GM12872 (cell line): Measurements from ENCODE around the gene ANKEF1.

Source experiments
- TF ChIP-seq, protein P1 (sequence below): IDR thresholded peaks from 3 replicates; pipeline ENCODE4 v1.5.1; 2011; ENCODE audit warnings: low read depth, mild to moderate bottlenecking, low read length, moderate library complexity; ENCODE audit not compliant: insufficient read depth

Gene ANKEF1

DNA sequence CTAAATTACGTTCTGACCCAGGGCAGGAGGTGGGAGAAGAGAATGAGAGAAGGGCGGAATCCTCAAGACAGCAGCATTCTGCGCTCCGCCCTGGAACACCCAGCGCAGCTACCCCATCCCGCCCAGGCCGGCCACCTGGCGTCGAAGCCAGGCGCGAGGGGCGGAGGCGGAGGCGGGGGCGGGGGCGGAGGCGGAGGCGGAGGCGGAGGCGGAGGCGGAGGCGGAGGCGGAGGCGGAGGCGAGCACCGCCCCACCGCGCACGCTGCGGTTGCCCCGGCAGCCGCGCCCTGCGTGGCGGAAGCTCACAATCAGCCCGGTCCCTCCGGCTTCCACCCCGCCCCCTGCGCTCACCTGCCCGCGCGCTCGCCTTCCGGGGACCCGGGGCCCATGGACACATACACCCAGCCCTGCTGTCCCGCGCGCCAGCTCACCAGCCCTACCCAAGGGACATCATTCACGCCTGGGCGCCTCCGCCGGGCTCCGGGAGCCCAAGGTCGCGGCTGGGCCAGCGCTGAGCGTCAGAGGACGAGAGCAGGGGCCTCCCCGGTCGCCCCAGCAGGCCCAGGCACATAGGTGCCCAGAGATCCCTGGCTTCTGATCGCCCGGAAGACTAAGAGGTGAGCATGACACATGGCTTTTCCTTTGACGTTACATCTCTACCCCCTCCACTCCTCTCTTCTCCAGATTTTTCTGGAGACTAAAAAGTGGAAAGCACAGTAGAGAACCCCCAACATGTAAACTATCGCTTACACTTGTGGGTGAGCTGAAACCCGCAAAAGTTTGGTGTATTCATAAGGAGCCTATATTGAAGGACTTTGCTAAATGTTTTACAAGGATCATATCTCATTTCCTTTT lies at the start of gene ANKEF1:
Gene ANKEF1 (plus strand): TSS at position 271 of the 855 bp plus-strand sequence. CDS start 3,315 bp downstream, outside the sequence.
- TF ChIP-seq, protein P1, sequence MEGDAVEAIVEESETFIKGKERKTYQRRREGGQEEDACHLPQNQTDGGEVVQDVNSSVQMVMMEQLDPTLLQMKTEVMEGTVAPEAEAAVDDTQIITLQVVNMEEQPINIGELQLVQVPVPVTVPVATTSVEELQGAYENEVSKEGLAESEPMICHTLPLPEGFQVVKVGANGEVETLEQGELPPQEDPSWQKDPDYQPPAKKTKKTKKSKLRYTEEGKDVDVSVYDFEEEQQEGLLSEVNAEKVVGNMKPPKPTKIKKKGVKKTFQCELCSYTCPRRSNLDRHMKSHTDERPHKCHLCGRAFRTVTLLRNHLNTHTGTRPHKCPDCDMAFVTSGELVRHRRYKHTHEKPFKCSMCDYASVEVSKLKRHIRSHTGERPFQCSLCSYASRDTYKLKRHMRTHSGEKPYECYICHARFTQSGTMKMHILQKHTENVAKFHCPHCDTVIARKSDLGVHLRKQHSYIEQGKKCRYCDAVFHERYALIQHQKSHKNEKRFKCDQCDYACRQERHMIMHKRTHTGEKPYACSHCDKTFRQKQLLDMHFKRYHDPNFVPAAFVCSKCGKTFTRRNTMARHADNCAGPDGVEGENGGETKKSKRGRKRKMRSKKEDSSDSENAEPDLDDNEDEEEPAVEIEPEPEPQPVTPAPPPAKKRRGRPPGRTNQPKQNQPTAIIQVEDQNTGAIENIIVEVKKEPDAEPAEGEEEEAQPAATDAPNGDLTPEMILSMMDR: no peak

DNA sequence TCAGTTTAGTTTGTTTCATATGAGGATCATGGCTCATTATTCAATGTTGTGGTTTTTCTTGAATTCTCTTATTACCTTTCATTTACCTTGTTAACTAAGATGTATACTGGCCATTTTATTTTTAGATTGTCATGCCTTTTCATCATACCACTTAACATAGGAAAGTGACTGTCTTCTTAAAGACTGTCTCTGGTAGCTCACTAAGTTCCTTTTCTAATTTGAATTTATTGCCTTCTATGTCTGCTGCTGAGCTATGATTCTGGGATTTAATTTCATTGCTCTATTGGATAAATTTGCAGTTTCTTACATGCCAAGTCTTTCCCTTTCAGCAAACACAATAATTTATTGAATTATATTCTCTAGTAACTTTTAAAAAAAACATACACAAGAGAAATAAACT lies 49.5 kb upstream of the ANKEF1 start:
- TF ChIP-seq, protein P1: no peak

DNA sequence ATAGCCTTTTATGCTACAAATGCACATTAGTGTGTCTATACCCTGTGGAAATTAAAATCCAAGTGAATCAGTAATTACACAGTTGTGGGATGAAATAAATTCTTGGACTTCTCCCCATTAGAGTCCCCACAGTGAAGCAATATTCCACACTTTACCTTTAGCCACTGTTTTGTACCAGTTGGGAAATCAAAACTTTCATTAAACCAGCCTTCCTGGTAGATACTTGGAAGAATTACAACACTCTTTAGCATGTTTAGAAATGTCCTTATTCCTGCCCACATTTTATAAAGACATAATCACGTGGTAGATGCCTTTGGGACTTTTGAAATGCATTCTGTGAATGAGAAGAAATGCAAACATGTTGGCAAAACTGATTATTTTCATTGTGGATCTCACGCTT lies 49.0 kb upstream of the ANKEF1 start:
- TF ChIP-seq, protein P1: no peak

DNA sequence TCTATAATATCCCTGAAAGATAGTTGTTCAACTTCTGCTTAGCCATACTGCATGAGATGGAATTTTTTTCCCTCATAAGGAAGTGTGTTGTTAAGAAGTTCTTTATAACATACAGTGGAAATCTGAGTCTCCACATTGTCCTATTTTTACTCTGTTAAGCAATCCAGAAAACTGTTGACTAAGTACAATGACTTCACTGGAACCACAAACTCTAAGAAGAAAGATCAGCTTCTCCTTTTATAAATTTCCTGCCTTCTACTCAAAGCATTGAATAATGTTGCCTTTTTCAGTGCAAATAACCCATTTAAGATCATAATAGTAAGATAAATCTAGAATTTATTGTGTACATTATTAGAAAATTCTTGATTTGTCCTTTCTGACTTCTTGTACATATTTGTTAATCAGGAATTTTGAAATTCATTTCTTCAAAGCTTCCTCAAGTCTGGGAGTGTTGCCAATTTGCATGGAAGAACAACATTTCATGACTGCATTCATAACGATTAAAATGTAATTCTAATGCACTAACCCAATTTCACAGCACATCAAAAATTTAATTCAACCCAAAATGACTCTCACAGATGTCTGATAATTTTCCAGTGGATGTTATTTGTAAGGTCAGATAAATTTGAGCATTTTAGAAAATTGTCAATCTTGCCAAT lies 45.6 kb upstream of the ANKEF1 start:
- TF ChIP-seq, protein P1: no peak

DNA sequence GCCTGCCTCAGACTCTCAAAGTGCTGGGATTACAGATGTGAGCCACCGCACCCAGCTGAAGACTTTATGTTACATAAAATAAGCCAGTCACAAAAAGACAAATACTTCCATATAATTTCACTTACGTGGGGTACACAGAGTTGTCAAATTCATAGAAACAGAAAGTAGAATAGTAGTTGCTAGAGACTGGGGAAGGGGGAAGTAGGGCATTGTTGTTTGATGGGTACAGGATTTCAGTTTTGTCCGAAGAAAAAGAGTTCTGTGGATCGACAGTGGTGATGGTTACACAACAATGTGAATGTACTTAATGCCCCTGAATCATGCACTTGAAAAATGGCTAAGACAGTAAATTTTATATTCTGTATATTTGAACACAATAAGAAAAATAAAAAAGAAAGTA lies 41.6 kb upstream of the ANKEF1 start:
- TF ChIP-seq, protein P1: no peak

DNA sequence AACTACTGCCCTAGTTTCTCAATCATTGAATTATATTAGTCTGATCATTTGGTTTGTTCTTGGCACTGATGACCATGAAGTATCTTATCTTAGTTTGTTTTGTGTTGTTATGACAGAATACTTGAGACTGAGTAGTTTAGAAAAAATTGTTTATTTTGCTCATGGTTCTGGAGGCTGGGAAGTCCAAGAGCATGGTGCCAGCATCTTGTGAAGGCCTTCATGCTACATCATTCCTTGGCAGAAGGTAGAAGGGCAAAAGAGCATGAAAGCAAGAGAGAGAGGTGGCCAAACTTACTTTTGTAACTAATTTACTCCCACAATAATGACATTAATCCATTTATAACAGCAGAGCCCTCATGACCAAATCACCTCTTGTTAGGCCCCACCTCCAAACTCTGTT lies 40.1 kb upstream of the ANKEF1 start:
- TF ChIP-seq, protein P1: no peak

DNA sequence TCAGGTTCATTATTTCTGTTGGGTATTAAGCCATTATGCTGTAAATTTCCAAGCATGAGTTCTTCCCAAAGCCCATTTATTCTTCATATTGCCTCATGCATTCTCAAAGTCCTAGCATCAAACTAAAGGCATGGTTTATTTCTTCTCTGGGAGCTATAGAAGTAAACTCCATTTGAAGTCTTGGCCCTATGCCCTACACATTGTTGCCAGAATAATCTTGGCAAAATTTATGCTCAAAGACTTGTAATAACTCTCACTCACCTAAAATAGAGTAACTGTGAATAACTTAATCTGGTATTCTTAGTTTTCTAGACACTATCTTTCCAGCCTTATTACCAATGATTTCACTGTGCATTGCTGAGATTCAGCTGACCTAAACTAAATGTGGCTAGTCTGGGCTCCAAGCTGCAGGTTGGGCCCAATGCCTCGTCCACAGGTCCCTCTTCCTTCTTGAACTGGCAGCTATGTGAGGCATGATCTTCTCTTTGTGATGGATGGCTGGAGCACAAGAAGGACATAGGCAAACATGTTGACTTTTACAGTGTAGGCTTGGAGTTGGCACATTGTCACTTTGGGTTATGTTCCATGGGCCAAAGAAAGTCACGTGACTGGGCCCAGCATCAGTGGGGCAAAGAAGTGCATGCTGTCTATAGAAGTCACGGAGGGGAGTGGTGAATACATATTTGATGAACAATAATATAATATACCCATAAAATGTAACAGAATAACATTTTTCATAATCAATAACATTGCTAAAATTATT lies 39.1 kb upstream of the ANKEF1 start:
- TF ChIP-seq, protein P1: no peak
